Measurements from ENCODE around the gene MTMR3.
"Not testable (repeated sequence)": the region's sequence is repeated elsewhere in the genome, so short reads cannot be mapped to it uniquely, and the experiment has no call there.

MTMR3 gene

DNA sequence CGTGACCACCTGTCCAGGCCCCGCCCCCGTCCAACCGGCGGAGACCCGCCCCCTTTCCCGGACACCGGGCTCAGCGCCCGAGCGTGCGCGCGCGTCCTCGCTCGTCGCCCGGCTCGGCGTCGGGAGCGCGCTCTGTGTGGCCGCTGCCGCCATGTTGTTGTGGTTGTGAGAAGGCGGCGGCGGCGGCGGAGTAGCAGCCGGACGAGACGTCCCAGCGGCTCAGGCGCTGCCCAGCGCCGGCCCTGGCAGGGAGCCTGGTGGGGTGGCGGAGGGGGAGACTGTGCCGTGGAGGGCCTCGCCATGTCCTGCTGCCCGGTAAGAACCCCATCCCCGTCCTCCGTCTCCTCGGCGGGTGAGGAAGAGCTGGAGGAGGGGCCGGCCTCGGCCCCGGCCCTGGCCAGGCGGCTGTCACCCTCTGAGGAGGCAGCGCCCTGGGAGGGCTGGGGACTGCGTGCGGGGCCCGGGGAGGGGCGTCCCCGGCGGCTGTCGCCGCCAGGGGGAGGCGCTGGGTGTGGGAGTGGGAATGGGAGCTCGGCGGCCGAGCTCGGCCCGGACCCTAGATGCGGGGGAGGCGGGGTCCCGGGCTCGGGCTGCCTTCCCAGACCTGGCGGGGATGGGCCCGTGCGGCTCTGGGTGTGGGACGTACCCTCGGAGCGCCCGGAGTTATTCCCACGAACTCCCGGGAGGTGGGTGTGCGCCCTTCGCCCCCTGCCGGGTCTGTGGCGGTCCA lies at the start of gene MTMR3:
MTMR3 (plus strand) TSS at position 130 of the 730 bp plus-strand sequence. CDS start 87,886 bp downstream, outside the sequence.
- DNase-seq (ENCODE audit: low read depth) = peak; percentile 85

DNA sequence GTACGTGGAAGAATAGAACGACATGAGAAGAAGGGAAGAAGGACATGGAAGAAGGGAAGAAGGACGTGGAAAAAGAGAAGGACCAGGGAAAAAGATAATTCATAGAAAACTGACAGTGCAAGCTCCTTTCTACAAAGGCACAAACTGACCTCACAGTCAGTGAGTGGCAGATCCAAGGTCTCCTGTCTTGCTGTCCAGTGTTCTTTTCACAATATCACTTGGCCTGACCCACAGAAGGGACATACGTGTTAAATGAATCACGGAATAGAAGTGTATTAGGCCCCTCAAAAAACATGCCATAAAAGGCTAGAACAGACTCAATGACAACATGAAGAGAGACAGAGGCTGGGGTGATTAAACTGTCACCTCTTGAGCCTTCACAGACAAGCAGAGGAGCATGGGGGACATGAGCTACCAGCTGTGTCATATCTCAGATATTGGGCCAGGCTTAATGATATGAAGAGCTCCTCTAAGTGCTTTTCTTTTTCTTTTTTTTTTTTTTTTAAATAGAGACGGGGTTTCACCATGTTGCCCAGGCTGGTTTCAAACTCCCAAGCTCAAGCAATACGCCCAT lies 49.5 kb upstream of the MTMR3 start:
- DNase-seq (ENCODE audit: low read depth) = no peak

DNA sequence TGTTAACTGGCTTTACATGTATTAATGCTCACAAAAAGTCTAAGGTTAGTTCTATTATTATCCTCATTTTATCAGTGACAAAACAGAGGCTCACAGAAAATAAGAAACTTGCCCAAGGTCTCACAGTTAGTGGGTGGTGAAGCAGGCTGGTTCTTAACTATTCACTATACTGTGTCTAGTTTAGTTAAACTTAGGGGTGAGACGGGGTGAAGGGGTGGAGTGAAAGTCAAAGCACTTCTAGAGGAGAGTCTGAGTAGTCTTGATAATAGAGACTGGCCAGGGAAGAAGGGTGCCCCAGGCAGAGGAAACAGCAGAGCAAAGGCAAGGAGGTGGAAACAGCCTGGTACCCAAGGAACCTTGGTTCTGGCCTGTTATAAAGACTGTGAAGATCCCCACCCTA lies 48.9 kb upstream of the MTMR3 start:
- DNase-seq (ENCODE audit: low read depth) = no peak

DNA sequence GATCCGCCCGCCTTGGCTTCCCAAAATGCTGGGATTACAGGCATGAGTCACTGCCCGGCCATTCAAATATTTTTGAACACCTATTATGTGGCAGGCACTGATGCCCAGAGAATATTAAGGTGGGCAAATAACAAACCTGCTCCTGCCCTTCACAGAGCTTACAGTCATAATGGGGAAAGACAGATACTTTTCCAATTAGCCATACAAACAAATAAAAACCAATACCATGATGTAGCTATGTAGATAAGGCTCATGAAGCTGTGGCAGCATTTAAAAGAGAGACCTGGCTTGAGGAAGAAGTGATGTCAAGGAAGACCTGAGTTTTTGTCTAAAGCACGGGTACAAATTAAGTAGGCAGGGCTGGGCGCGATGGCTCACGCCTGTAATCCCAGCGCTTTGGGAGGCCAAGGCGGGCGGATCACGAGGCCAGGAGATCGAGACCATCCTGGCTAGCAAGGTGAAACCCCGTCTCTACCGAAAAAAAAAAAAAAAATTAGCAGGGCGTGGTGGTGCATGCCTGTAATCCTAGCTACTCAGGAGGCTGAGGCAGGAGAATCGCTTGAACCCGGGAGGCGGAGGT lies 46.1 kb upstream of the MTMR3 start:
- not testable (repeated sequence) for DNase-seq (ENCODE audit: low read depth)

DNA sequence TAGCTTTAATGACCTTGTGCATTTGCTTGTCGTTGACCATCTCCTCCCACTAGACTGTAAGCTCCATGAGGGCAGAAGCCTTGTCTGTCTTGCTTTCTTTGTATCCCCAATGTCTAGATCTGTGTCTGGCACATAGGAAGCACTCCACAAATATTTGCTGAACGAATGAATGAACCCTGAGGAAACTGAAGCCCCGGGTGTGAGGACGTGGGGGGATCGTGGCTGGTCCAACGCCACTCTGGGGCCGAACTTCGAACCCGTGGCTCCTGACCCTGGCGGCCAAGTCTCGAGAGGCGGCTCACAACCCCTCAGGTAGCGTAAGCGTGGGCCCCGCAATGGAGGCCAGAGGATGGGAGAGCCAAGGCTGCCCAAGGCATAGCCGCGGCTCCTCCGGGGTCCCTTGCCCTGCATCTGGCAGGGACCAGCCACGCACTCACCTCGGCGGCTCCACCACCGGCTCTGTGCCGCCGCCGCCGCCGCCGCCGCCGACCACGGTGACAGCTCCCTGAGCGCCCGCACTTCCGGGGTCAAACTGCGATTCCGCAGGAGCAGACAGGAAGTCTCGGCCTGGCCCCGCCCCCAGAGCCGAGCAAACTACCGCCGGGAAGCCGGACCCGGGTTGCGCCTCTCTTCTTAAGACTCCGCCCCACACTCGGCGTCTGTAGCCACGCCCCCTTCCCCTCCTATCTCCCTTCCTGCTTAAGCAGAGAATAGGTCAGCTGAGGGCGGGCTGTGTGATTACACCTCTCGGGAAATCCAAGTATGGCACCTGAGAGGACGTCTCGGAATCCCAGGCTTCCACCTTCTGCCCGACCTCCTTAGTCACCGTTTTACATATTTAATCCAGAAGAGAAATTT lies 45.0 kb upstream of the MTMR3 start, which contains the start of gene ASCC2:
ASCC2 (minus strand) TSS at position 534 of the 858 bp plus-strand sequence. CDS start 5,949 bp downstream, outside the sequence.
- DNase-seq (ENCODE audit: low read depth) = peak; percentile 99

DNA sequence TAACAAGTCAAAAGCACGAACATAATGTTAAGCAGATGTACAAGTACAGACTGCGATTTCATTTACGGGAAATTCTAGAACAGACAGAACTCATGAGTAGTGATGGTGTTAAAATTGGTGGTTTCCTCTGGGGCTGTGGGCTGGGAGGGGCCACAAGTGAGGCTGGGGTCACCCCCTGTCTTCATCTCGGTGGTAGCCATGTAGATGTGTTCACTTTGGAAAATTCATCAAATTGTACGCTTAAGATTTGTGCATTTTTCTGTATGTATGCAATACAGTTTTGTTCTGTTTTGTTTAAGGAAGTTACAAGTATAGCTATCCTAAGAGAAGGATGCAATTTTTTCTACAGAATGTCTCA lies 44.4 kb upstream of the MTMR3 start:
- no peak for DNase-seq (ENCODE audit: low read depth)

DNA sequence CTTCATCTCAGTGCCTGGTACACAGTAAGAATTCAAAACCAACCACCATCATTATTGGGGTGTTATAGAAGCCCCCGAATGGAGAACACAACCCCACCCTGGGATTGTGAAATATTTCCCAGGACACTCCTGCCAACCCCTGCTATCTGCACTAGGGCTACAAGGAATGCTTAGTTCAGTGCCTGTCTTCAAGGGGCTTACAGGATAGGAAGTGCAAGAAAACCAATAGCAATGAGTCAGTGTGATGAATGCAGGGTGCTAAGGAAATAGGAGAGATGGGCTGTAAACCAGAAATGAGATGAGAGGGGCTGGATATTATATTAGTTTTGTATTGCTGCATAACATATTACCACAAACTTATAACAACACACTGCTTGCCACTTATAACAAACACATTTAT lies 43.9 kb upstream of the MTMR3 start:
- DNase-seq (ENCODE audit: low read depth) = no peak

DNA sequence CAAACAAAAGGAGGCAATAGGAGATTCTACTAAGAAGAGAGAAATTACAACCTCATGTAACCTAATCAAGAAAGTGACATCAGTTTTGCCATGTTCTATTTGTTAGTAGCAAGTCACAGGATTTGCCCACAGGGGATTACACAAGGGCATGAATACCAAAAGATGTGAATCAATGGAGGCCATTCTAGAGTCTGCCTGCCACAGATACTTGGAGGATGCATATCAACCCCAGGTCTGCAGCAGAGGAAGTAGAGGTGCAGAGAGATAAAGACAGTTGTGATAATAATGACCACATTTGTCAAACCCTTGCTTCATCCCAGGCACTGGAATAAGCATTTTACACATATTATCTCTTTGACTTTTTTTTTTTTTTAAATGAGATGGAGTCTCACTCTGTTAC lies 42.5 kb upstream of the MTMR3 start:
- DNase-seq (ENCODE audit: low read depth) = no peak

DNA sequence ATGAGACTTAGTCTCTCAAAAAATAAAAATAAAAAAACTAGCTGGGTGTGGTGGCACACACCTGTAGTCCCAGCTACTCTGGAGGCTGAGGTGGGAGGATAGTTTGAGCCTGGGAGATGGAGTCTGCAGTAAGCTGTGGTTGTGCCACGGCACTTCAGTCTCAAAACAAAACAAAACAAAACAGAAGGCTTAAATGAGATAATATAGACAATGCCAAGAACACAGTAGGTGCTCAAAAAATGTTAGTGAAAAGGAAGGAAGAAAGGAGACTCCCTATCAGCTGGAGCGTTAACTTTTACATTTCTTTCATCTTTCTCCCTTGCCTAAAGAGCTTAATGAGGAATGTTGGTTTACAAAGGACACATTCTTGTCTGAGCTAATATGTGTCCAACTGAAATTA lies 40.8 kb upstream of the MTMR3 start:
- DNase-seq (ENCODE audit: low read depth) = no peak

DNA sequence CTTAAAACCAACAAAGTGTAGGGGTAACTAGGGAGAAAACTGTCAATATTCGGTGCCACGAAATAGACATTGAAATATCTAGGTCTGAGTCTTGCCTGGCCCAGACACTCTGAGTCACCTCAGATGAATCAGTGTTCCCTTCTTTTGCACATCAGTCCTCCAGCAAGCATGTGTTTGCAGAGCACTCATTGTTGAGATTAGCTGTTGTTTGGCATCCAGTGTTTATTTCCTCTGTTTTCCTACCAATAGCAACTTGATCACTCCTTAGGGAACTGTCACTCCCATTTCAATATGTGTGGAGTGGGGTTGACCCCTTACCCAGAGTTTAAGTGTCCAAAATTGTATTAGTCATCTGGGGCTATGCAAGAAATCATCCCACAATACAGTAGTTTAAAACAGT lies 40.2 kb upstream of the MTMR3 start:
- DNase-seq (ENCODE audit: low read depth) = no peak

DNA sequence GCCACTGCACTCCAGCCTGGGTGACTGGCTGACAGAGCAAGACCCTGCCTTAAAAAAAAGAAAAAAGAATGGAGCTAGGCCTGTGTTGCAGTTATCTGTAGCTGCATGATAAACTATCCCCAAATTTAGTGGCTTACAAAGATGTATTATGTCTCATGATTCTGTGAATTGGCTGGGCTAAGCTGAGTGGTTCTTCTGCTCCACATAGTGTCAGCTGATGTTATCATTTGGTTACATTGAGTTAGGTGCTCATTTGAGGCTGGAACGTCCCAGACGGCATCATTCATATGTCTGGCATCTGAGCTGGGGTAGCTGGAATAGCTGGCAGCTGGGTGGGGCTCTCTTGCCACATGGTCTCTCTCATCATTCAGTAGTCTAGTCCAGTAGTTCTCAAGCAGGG lies 36.7 kb upstream of the MTMR3 start:
- no peak for DNase-seq (ENCODE audit: low read depth)

DNA sequence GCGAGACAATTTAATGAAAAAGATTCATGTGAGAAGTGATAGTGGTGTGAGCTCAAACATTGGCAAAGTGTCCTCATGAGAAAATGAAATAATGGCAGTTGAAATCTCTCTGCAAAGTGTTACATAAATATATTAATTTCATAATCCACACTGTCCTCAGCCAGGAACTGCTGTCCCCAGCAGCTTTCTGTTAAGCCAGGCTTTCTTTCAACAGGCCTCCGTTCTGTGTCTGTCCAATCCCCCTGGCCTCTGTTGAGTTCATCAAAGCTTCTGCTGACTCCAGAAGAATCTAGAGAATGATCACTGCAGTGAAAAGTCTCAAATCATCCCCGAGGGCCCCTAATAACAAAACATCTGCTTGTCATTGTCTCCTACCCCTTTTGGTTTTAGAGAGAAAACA lies 34.9 kb upstream of the MTMR3 start:
- DNase-seq (ENCODE audit: low read depth) = no peak

DNA sequence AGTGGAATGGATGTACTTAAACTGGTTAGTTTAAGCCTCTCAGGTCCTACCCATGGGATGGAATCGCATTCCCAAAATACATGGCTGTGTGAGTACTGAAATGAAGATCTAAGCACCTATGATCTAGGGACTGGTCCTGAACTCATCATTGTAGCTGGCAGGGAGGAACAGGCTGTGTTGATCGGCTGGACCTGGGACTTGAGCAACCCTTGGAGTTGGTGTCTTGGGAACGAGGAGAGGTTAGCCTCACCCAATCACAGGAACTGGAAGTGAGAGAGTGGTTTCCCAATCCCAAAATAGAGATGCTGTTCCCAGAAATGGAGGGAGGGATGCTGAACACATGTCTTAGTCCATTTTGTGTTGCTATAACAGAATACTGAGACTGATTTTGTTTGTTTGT lies 28.5 kb upstream of the MTMR3 start:
- DNase-seq (ENCODE audit: low read depth) = no peak

DNA sequence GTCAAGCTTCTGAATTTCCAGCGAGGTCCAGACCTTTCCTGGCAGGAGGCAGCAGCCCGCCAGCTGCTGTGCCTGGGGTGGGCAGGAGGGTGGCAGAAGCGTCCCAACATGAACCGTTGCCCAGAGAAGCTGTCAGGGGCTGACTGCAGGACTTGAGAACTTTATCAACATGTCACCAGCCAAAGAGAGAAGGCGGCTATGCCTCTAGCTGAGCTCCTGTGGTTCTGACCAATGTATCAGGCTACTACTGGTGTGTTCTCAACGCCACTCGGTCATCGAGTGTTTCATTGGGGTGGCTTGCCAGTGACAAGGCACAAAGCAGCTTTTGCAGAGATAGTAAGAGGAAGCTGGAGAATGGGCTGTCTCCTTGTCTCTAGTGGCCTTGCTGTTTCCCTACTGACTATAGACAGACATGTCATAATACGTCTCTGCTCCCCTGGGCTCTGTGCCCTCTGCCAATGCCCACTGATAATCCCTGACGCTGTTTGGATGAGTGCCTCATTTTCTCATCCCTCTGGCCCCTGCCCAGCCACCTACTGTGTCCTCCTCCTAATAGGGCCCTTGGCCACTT lies 27.3 kb upstream of the MTMR3 start:
- no peak for DNase-seq (ENCODE audit: low read depth)

DNA sequence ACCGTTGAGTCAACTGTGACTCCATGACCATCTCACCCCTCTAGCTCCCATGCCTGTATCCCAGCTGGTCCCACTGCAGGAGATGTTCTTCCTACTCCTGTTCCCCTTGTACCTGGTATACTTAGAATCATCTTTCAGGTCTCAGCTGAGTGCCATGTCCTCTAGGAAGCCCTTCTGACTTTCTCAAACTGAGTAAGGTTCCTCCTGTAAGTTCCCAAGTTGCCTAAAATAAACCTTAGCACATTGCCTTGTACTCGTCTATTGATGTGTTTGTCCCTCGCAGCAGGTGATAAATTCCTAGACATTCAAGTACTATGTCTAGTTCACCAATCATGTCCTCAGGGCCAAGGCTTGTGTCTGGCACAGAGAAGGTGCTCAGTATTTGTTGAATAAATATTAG lies 26.5 kb upstream of the MTMR3 start:
- DNase-seq (ENCODE audit: low read depth) = no peak

DNA sequence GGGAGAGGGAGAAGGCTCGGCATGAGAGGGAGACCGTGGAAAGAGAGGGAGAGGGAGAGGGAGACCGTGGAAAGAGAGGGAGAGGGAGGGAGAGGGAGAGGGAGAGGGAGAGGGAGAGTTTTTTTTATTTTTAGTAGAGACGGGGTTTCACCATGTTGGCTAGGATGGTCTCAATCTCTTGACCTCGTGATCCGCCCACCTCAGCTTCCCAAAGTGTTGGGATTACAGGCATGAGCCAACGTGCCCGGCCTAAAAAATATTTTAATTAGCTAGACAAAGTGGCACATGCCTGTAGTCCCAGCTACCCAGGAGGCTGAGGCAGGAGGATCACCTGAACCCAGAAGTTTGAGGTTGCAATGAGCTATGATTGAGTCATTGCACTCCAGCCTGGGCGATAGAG lies 23.9 kb upstream of the MTMR3 start:
- DNase-seq (ENCODE audit: low read depth) = not testable (repeated sequence)

DNA sequence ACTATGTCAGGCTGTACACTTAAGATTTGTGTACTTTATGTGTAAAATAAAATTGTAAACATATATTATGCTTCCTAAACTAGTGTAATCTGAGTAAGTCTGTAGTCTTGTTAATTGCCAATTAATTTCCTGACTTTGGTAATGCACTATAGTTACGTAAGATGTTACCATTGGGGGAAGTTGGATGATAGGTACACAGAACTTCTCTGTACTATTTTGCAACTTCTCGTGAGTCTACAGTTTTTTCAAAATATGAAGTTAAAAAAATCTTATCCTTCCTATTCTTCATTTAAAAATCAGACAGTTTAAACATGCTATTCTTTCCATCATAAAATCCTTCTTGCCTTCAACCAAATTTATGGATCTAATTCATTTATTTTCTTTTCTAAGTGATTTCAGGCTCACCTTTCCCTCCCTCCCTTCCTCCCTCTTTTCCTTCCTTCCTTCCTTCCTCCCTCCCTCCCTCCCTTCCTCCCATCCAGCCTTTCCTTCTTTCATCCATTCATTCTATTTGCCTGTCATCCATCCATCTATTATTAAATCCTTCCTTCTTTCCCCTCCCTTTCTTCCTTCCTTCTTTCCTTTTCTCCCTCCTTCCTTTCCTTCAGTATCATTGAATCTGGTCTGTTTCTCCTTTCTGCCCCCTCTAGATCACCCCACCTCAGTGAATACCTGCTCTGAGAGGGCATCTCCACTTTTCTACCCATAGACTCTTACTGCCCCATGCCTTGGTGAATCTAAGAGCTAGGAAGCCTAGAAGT lies 22.8 kb upstream of the MTMR3 start:
- DNase-seq (ENCODE audit: low read depth) = no peak

DNA sequence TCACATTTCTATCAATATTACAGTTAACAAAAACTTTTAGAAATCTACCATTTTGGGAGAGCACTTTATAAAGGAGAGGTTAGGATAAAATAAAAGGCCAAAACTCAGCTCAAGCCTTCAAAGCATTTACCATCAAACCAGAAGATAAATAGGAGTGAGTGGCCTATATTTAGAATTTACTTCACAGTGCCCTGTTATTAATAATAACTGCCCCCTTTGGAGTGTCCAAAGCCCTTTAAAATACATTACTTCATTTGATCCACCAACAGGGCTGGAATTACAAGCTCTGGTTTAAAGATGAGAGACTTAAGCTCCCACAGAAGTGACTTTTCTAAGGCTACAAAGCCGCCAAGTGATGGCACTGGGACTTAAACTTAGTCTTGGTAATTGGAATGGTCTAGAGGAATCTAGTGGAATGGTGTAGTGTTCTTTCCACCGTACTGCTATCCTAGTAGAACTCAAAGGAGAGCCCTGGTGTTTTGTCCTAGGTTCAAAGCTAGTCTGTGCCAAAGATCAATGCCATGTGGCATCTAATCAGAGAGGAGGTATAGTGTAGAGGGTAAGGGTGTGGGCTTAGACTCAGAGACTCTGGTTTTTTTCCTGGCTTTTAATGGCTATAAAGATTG lies 21.2 kb upstream of the MTMR3 start:
- no peak for DNase-seq (ENCODE audit: low read depth)

DNA sequence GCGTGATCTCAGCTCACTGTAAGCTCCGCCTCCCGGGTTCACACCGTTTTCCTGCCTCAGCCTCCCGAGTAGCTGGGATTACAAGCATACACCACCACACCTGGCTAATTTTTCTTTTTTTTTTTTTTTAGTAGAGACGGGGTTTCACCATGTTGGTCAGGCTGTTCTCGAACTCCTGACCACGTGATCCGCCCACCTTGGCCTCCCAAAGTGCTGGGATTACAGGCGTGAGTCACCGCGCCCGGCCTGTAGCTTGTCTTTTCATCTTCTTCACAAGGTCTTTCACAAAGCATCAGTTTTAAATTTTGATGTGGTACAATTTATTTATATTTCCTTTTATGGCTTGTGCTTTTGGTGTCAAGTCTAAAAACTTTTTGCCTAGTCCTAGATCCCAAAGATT lies 17.4 kb upstream of the MTMR3 start:
- not testable (repeated sequence) for DNase-seq (ENCODE audit: low read depth)

DNA sequence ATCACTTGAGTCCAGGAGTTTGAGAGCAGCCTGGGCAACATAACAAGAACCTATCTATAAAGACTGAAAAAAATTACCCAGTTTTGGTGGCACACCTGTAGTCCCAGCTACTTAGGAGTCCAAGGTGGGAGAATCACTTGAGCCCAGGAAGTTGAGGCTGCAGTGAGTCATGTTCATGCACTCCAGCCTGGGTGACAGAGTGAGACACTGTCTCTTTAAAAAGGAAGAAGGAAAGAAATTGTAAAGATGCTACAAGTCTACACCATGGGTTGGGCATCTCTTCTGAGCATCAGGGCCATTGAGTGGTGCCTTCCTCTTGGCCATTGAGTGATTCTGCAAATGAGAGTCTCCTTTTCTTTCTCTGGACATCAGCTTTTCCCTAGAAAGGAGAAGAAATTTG lies 15.7 kb upstream of the MTMR3 start:
- DNase-seq (ENCODE audit: low read depth) = no peak

DNA sequence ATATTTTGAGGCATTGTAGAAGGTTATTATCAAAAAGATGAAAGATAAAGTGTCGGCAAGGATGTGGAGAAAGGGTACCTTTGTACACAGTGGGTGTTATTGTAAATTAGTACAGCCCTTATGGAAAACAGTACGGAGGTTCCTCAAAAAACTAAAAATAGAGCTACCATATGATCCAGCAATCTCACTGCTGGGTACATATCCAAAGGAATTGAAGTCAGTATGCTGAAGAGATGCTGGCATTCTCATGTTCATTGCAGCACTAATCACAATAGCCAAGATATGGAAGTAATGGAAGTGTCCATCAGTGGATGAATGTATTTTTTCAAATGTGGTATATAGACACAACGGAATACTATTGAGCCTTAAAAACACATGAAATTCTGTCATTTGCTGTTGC lies 15.1 kb upstream of the MTMR3 start:
- no peak for DNase-seq (ENCODE audit: low read depth)

Data from stimulated activated CD8-positive, alpha-beta memory T cell treated with anti-CD3 and anti-CD28 coated beads, Interleukin-15, amount 100 ng/mL, for 1 hour (primary cell).